ENCODE results near the gene NACC1. TPM values are rescaled to one million over a fixed set of nuclear protein-coding genes. Genes with fewer than 3 reads are reported as not detected.

NACC1 gene
- total and polyA plus RNA-seq, 2 of the 8 experiments (the other 6 are each of a cell fraction or from before 2014, with no cell fraction given), result 234 to 301 TPM

DNA sequence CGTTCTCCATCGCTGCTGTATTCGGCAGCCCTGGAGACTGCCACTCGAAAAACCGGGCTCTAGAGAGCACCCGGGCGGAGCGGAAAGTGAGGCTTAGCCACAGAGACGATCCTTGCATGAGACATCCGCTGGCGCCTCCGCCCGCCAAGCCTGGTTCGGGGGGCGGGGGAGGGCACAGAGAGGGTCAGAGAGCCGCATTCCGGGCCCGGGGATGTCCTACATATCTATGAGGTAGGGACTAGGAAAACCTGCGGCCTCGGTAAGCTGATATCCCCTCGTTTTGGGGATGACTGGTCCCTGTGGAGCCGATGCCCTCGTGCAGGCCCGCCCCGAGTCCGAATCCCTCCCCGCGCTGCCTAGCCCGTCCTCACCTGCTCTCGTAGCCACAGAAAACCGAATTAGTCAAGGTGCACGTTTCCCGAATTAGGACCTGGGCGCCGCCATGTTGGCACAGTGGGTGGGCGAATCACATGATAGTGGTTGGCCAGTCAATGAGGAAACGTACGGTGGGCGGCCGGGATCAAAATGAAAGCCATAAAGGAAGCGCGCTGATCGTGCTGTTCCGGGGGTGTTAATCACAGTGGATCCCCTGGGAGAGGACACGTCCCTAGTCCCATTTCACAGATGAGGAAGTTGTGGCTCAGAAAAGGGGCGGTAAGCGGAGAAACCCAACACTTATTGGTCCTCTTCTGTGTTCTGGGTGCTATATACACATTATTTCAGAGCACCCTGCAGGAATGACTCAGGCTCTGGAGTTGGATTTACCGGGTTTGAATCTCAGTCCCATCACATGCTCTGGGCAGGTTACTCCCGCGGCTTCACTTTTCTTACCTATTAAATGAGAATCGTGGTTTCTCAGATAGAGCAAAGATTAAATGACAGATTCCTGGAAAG, 1.5 kb upstream of the NACC1 start, which contains the start of gene TRMT1 (continued):
- TF ChIP-seq EGR1 (IDR thresholded peaks at IDR 0.05; ENCODE audit: borderline replicate concordance, low read depth, low read length), result peak; percentile 44; the same call in 1 of the 2 replicates
- peak; percentile 100 for TF ChIP-seq KDM5A (IDR thresholded peaks at IDR 0.05; ENCODE audit: low read length)
- TF ChIP-seq CEBPB (IDR thresholded peaks at IDR 0.05; ENCODE audit: low read depth, low read length), result no peak
- no peak for TF ChIP-seq SUZ12 (IDR thresholded peaks at IDR 0.05; ENCODE audit: low read length)
- TF ChIP-seq SP2 (IDR thresholded peaks at IDR 0.05; ENCODE audit: low read length), result no peak
- no peak for TF ChIP-seq JUN (IDR thresholded peaks at IDR 0.05; ENCODE audit: low read depth, low read length)
- peak; percentile 79 for TF ChIP-seq PHF8 (conservative IDR thresholded peaks at IDR 0.05; ENCODE audit: low read depth, low read length)
- TF ChIP-seq EZH2 (IDR thresholded peaks at IDR 0.05; ENCODE audit: low read depth, low read length, severe bottlenecking), result no peak
- peak; percentile 89 for TF ChIP-seq SP4 (IDR thresholded peaks at IDR 0.05; ENCODE audit: low read length)
- 0 out of 2 replicates have a peak, but pooled peaks have one; percentile 50 for TF ChIP-seq ATF3 (IDR thresholded peaks at IDR 0.05; ENCODE audit: insufficient read depth, low read depth, low read length)
- TF ChIP-seq CBX5 (IDR thresholded peaks at IDR 0.05; ENCODE audit: low read depth, low read length), result no peak
- TF ChIP-seq ATF2 (IDR thresholded peaks at IDR 0.05; ENCODE audit: low read length), result peak; percentile 58
- TF ChIP-seq RAD21 (IDR thresholded peaks at IDR 0.05 in 1 of 2, conservative IDR thresholded peaks at IDR 0.05 in 1 of 2; ENCODE audit: low read depth in 2 of 2, low read length in 2 of 2), result no peak
- no peak for TF ChIP-seq ZNF274 (IDR thresholded peaks at IDR 0.05; ENCODE audit: borderline replicate concordance, extremely low read depth, low read length)
- TF ChIP-seq YY1 (IDR thresholded peaks at IDR 0.05; ENCODE audit: low read depth, low read length), result peak; percentile 99
- TF ChIP-seq BRCA1 (IDR thresholded peaks at IDR 0.05; ENCODE audit: low read depth, low read length), result no peak
- TF ChIP-seq FOSL1 (IDR thresholded peaks at IDR 0.05; ENCODE audit: insufficient read depth, low read depth, low read length), result no peak
- TF ChIP-seq BCL11A (IDR thresholded peaks at IDR 0.05; ENCODE audit: low read depth in 2 of 2, low read length in 2 of 2), result no peak
- TF ChIP-seq, protein P1, sequence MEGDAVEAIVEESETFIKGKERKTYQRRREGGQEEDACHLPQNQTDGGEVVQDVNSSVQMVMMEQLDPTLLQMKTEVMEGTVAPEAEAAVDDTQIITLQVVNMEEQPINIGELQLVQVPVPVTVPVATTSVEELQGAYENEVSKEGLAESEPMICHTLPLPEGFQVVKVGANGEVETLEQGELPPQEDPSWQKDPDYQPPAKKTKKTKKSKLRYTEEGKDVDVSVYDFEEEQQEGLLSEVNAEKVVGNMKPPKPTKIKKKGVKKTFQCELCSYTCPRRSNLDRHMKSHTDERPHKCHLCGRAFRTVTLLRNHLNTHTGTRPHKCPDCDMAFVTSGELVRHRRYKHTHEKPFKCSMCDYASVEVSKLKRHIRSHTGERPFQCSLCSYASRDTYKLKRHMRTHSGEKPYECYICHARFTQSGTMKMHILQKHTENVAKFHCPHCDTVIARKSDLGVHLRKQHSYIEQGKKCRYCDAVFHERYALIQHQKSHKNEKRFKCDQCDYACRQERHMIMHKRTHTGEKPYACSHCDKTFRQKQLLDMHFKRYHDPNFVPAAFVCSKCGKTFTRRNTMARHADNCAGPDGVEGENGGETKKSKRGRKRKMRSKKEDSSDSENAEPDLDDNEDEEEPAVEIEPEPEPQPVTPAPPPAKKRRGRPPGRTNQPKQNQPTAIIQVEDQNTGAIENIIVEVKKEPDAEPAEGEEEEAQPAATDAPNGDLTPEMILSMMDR (IDR thresholded peaks at IDR 0.05; ENCODE audit: control extremely low read depth in 1 of 3, insufficient read depth in 1 of 3, low read depth in 1 of 3, low read length in 3 of 3), result no peak

Data from H1 (cell line).